Natural killer cell (primary cell): ENCODE results near the gene RPN2. TPM values are rescaled to one million over a fixed set of nuclear protein-coding genes. Genes with fewer than 3 reads are reported as not detected.

ENCODE experiments used
- ATAC-seq, 3 donors: fragments of 150-1000 bp in 2 of 3; fragments of 200-7000 bp in 1 of 3; cut with Tn5 transposase; 1 replicate in 1 of 3; 2 replicates in 2 of 3; pipeline ENCODE4 v1.10.0; 2021; ENCODE audit warnings: mild to moderate bottlenecking in 2 of 3, moderate library complexity in 2 of 3
- DNase-seq, 2 donors: peaks; one replicate each; pipeline versions ENCODE4 v3.0.0 to v3.0.0-alpha.2; 2013 to 2021; ENCODE audit warnings: mixed read lengths in 1 of 2
- H3K27ac ChIP-seq: one replicate; pipeline ENCODE4 v1.5.1; 2013; ENCODE audit warnings: mild to moderate bottlenecking, low read length
- H3K27me3 ChIP-seq: one replicate; pipeline ENCODE4 v1.6.1; 2013; ENCODE audit warnings: low read length; ENCODE audit not compliant: control insufficient read depth, insufficient read depth
- H3K36me3 ChIP-seq: one replicate; pipeline ENCODE4 v1.6.1; 2013; ENCODE audit warnings: low read length; ENCODE audit not compliant: control insufficient read depth, insufficient read depth
- H3K4me1 ChIP-seq: one replicate; pipeline ENCODE4 v1.6.1; 2013; ENCODE audit warnings: low read length; ENCODE audit not compliant: control insufficient read depth, insufficient read depth
- H3K4me3 ChIP-seq: one replicate; pipeline ENCODE4 v1.5.1; 2013; ENCODE audit warnings: low read length
- H3K9me3 ChIP-seq: one replicate; pipeline ENCODE4 v1.6.1; 2013; ENCODE audit warnings: low read length; ENCODE audit not compliant: control insufficient read depth, insufficient read depth
- H3K27ac Mint-ChIP-seq, 2 donors: one replicate each; pipeline ENCODE4 v1.8.0; 2022; ENCODE audit warnings: mild to moderate bottlenecking in 2 of 2, mixed read lengths in 2 of 2, moderate library complexity in 1 of 2
- H3K27me3 Mint-ChIP-seq, 2 donors: one replicate each; pipeline ENCODE4 v1.8.0; 2022; ENCODE audit warnings: low read depth in 2 of 2, mixed read lengths in 2 of 2
- H3K36me3 Mint-ChIP-seq: one replicate; pipeline ENCODE4 v1.8.0; 2022; ENCODE audit warnings: mixed read lengths
- H3K4me1 Mint-ChIP-seq, 2 donors: one replicate each; pipeline ENCODE4 v1.8.0; 2022; ENCODE audit warnings: mixed read lengths in 2 of 2
- H3K4me3 Mint-ChIP-seq: one replicate; pipeline ENCODE4 v1.8.0; 2022; ENCODE audit warnings: mild to moderate bottlenecking, moderate library complexity, mixed read lengths
- H3K9me3 Mint-ChIP-seq, 2 donors: one replicate each; pipeline ENCODE4 v1.8.0; 2022; ENCODE audit warnings: mixed read lengths in 2 of 2
- CTCF ChIP-seq: fragments of 200-600 bp; IDR thresholded peaks from one replicate; pipeline ENCODE4 v1.8.0; 2022; ENCODE audit warnings: antibody characterized with exemption
- WGBS: methylation state at CpG from one replicate; pipeline ENCODE4 v1.1.7; 2013; ENCODE audit warnings: missing lambda C conversion rate; ENCODE audit not compliant: insufficient coverage; 5-methylcytosine and 5-hydroxymethylcytosine counted together
- intact Hi-C: fragments of 100-400 bp; cut with micrococcal nuclease; formaldehyde crosslinking; loops from one replicate; pipeline ENCODE4 v1.14.2; 2022
- total RNA-seq, 4 donors: library from RNA; stranded (reverse); fragments of 120-200 nt in 1 of 4; gene quantifications; one replicate each; pipeline versions ENCODE4 v1.2.3 to v1.2.4, GENCODE V29; 2013 to 2022

The RPN2 gene
- total RNA-seq, 3 donors from 2014 or later (not counting 1 experiment from before 2014, with no cell fraction given): 124 to 136 (median 125) TPM

DNA sequence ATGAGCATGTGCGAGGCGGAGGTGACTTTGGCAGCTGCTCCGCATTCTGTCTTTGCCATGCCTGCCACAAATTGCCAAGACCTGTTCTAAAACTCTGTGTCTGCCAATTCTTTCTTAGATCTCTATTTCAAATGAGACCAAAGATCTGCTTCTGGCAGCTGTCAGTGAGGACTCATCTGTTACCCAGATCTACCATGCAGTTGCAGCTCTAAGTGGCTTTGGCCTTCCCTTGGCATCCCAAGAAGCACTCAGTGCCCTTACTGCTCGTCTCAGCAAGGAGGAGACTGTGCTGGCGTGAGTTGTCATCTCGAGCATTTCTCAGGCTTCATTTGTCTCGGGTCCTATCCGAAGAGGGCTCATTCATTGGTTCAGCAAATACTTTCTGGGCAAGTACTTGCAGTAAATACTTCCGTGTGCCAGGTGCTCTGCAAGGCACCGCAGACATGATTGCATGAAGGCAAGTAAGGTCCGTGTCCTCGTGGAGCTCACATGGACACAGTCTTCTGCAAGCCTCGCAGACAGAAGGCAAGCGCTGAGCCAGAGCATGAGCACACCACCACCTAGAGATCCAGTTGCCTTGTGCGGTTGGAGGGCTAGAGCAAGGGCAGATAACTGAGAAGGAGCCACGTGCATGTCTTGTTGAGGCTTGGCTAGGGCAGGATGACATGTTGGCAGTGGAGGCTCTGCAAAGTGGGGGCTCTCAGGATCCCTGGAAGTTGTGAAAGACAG is 20.0 kb downstream of the RPN2 start:
- 91% methylated on average over 16 of the region's 16 CpGs for WGBS
- Histone ChIP-seq H3K9me3 (no peaks in the 10 kb centered on the region), H3K27ac (no peak overlapping the region), H3K4me1 (peaks cover 19% of the 10 kb centered on the region), H3K36me3 (peaks cover 56% of the 10 kb centered on the region), H3K27me3 (no peaks in the 10 kb centered on the region), H3K4me3 (no peak overlapping the region)
- ATAC-seq (no peak), DNase-seq (no peak)
- H3K27ac Mint-ChIP-seq: peak overlapping the region in 1 of 2 donors; percentile 29
- no peaks in the 10 kb centered on the region for H3K9me3 Mint-ChIP-seq
- H3K4me1 Mint-ChIP-seq: peaks cover 29% of the 10 kb centered on the region in 2 donors
- intact Hi-C loops: no loop called here
- H3K36me3 Mint-ChIP-seq: peaks cover 4% of the 10 kb centered on the region
- no peak for TF ChIP-seq CTCF
- no peaks in the 10 kb centered on the region for H3K27me3 Mint-ChIP-seq
- no peak overlapping the region for H3K4me3 Mint-ChIP-seq

GRCh38 chr20:37200376-37200775 is 21.2 kb downstream of the RPN2 start:
- intact Hi-C loops: no loop called here
- H3K36me3 Mint-ChIP-seq: peaks cover 17% of the 10 kb centered on the region

GRCh38 chr20:37200926-37201826 is 22.0 kb downstream of the RPN2 start:
- intact Hi-C loops: no loop called here
- Histone ChIP-seq H3K36me3 (peaks cover 77% of the 10 kb centered on the region), H3K4me3 (no peak overlapping the region), H3K27me3 (no peaks in the 10 kb centered on the region), H3K27ac (no peak overlapping the region), H3K4me1 (peaks cover 6% of the 10 kb centered on the region), H3K9me3 (no peaks in the 10 kb centered on the region)
- no peak overlapping the region for H3K4me3 Mint-ChIP-seq
- 96% methylated on average over 12 of the region's 13 CpGs for WGBS
- ATAC-seq (no peak), DNase-seq (no peak)
- no peaks in the 10 kb centered on the region for H3K9me3 Mint-ChIP-seq
- H3K27me3 Mint-ChIP-seq: no peaks in the 10 kb centered on the region
- peaks cover 19% of the 10 kb centered on the region for H3K36me3 Mint-ChIP-seq
- no peak overlapping the region for H3K27ac Mint-ChIP-seq
- no peak for TF ChIP-seq CTCF
- peaks cover 12% of the 10 kb centered on the region in 2 donors for H3K4me1 Mint-ChIP-seq

More at GRCh38 chr20:37200376-37200775, 21.2 kb downstream of the RPN2 start:
- Histone ChIP-seq H3K27ac (no peak overlapping the region), H3K9me3 (no peaks in the 10 kb centered on the region), H3K4me3 (no peak overlapping the region), H3K4me1 (peaks cover 12% of the 10 kb centered on the region), H3K27me3 (no peaks in the 10 kb centered on the region), H3K36me3 (peaks cover 69% of the 10 kb centered on the region)
- DNase-seq: no peak
- ATAC-seq: no peak
- H3K9me3 Mint-ChIP-seq: no peaks in the 10 kb centered on the region
- no peaks in the 10 kb centered on the region for H3K27me3 Mint-ChIP-seq
- 95% methylated on average over 3 of the region's 4 CpGs for WGBS
- H3K4me1 Mint-ChIP-seq: peaks cover 16% of the 10 kb centered on the region in 2 donors
- TF ChIP-seq CTCF: no peak
- no peak overlapping the region for H3K4me3 Mint-ChIP-seq
- no peak overlapping the region for H3K27ac Mint-ChIP-seq
